OCI-LY1 (cell line): ENCODE data around the gene DIAPH3.

Source experiments
- EZH2 ChIP-seq: fragments of 200-600 bp; sonication (generic), shearing (Covaris generic); IDR thresholded peaks from 2 replicates; pipeline ENCODE4 v1.8.0; 2017; ENCODE audit warnings: borderline replicate concordance, mixed run types, mild to moderate bottlenecking, antibody characterized with exemption, low read length, moderate library complexity, mixed read lengths
- TF ChIP-seq, protein P1 (sequence below): fragments of 200-600 bp; sonication (generic), shearing (Covaris generic); IDR thresholded peaks from 2 replicates; pipeline ENCODE4 v1.5.1; 2017; ENCODE audit warnings: mild to moderate bottlenecking, antibody characterized with exemption, low read length, moderate library complexity, mixed read lengths

DNA sequence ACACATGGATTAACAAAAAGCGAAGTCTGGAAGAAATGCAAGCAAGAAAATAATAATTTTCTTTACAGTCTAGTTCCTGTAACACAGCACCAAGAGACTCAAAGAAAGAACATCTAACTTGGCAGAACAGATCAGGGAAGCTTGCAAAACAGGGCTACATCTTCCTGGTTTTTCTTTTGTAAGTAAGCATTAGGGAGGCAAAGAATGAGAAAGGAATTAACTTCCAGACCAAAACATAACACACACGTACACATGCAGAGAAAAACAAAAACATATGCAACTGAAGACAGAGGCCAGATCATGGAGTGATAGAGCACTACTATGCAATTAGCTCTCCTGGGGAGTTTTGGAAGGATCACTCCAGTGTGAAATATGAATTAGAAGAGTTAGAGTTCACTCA lies 120.5 kb downstream of the DIAPH3 start:
- TF ChIP-seq, protein P1, sequence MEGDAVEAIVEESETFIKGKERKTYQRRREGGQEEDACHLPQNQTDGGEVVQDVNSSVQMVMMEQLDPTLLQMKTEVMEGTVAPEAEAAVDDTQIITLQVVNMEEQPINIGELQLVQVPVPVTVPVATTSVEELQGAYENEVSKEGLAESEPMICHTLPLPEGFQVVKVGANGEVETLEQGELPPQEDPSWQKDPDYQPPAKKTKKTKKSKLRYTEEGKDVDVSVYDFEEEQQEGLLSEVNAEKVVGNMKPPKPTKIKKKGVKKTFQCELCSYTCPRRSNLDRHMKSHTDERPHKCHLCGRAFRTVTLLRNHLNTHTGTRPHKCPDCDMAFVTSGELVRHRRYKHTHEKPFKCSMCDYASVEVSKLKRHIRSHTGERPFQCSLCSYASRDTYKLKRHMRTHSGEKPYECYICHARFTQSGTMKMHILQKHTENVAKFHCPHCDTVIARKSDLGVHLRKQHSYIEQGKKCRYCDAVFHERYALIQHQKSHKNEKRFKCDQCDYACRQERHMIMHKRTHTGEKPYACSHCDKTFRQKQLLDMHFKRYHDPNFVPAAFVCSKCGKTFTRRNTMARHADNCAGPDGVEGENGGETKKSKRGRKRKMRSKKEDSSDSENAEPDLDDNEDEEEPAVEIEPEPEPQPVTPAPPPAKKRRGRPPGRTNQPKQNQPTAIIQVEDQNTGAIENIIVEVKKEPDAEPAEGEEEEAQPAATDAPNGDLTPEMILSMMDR, result no peak
- TF ChIP-seq EZH2, result no peak
